HepG2 (cell line): ENCODE measurements around the gene HSPE1. TPM values are rescaled to one million over a fixed set of nuclear protein-coding genes. Genes with fewer than 3 reads are reported as not detected.
A peak's percentile ranks its signal among the peaks of the same experiment; 100 is the strongest.

ENCODE experiments used
- ATF3 ChIP-seq: sonication (generic); formaldehyde crosslinking; IDR thresholded peaks from 2 replicates; pipeline ENCODE4 v1.4.0; 2020; ENCODE audit warnings: missing genetic modification reagents
- CC2D1A ChIP-seq: sonication (generic); formaldehyde crosslinking; IDR thresholded peaks from 2 replicates; pipeline ENCODE4 v1.8.1; 2023; ENCODE audit warnings: mild to moderate bottlenecking, missing genetic modification reagents
- DPF2 ChIP-seq: sonication (generic); formaldehyde crosslinking; IDR thresholded peaks from 2 replicates; pipeline ENCODE4 v1.4.0; 2020; ENCODE audit warnings: mild to moderate bottlenecking, low read depth, missing genetic modification reagents, borderline replicate concordance
- ELF3 ChIP-seq: IDR thresholded peaks from 2 replicates; pipeline ENCODE4 v1.6.1; 2016; ENCODE audit warnings: missing genetic modification reagents, missing compliant biosample characterization
- FOXK1 ChIP-seq: sonication (generic); formaldehyde crosslinking; IDR thresholded peaks from 2 replicates; pipeline ENCODE4 v1.4.0; 2020; ENCODE audit warnings: low read depth, missing genetic modification reagents, borderline replicate concordance
- JARID2 ChIP-seq: sonication (generic); formaldehyde crosslinking; IDR thresholded peaks from 2 replicates; pipeline ENCODE4 v1.8.1; 2023; ENCODE audit warnings: missing genetic modification reagents, inconsistent platforms; ENCODE audit not compliant: insufficient replicate concordance
- MNT ChIP-seq: fragments of 450-650 bp; IDR thresholded peaks from 2 replicates; pipeline ENCODE4 v1.6.1; 2016
- MXD4 ChIP-seq: IDR thresholded peaks from 2 replicates; pipeline ENCODE4 v1.6.1; 2016; ENCODE audit warnings: mild to moderate bottlenecking, missing biosample characterization, missing genetic modification reagents
- PAX8 ChIP-seq: sonication (generic); formaldehyde crosslinking; IDR thresholded peaks from 2 replicates; pipeline ENCODE4 v1.8.0; 2022; ENCODE audit warnings: mild to moderate bottlenecking, missing genetic modification reagents, borderline replicate concordance
- REST ChIP-seq, 2 experiments: IDR thresholded peaks; 2 replicates each; pipeline ENCODE4 v1.6.1; 2011 to 2012; ENCODE audit warnings: low read length in 2 of 2, borderline replicate concordance in 1 of 2, low read depth in 1 of 2, mild to moderate bottlenecking in 1 of 2, moderate library complexity in 1 of 2
- SMC3 ChIP-seq: IDR thresholded peaks from 2 replicates; pipeline ENCODE4 v1.6.1; 2011; ENCODE audit warnings: low read length, improper control_type of control experiment
- ZBTB1 ChIP-seq: sonication (generic); formaldehyde crosslinking; IDR thresholded peaks from 2 replicates; pipeline ENCODE4 v1.4.0; 2020; ENCODE audit warnings: missing genetic modification reagents, borderline replicate concordance
- ZBTB38 ChIP-seq: sonication (generic); formaldehyde crosslinking; IDR thresholded peaks from 2 replicates; pipeline ENCODE4 v1.5.1; 2020; ENCODE audit warnings: mild to moderate bottlenecking, missing genetic modification reagents
- ZC3H13 ChIP-seq: sonication (generic); formaldehyde crosslinking; IDR thresholded peaks from 2 replicates; pipeline ENCODE4 v1.8.1; 2023; ENCODE audit warnings: mild to moderate bottlenecking, missing genetic modification reagents, moderate library complexity
- ZNF230 ChIP-seq: sonication (generic); formaldehyde crosslinking; IDR thresholded peaks from 2 replicates; pipeline ENCODE4 v1.4.0; 2020; ENCODE audit warnings: mild to moderate bottlenecking, missing genetic modification reagents
- ZNF24 ChIP-seq: fragments of 450-650 bp; IDR thresholded peaks from 2 replicates; pipeline ENCODE4 v1.6.1; 2017; ENCODE audit warnings: antibody characterized with exemption, mild to moderate bottlenecking
- ZNF253 ChIP-seq: sonication (generic); formaldehyde crosslinking; IDR thresholded peaks from 2 replicates; pipeline ENCODE4 v1.8.0; 2022; ENCODE audit warnings: mild to moderate bottlenecking, missing genetic modification reagents, borderline replicate concordance
- ZNF691 ChIP-seq: sonication (generic); formaldehyde crosslinking; IDR thresholded peaks from 2 replicates; pipeline ENCODE4 v1.4.0; 2020; ENCODE audit warnings: missing genetic modification reagents, low read depth, mild to moderate bottlenecking, borderline replicate concordance
- ZNF776 ChIP-seq: sonication (generic); formaldehyde crosslinking; IDR thresholded peaks from 2 replicates; pipeline ENCODE4 v1.4.0; 2020; ENCODE audit warnings: mild to moderate bottlenecking, missing genetic modification reagents
- ZNF784 ChIP-seq: sonication (generic); formaldehyde crosslinking; IDR thresholded peaks from 2 replicates; pipeline ENCODE4 v1.5.1; 2020; ENCODE audit warnings: missing genetic modification reagents, mild to moderate bottlenecking, borderline replicate concordance
- polyA plus RNA-seq, 8 experiments: library from polyadenylated mRNA; depleted of rRNA in 3 of 8; stranded (reverse) in 7 of 8; unstranded in 1 of 8; fragments of >200 nt; fragmentation: Illumina TruSeq in 4 of 8; extraction: Trizol in 4 of 8; gene quantifications; 2 replicates each; pipeline versions ENCODE4 v1.2.1 to v1.2.3, GENCODE V29; 2011 to 2016; ENCODE audit warnings: low read depth in 4 of 8, missing spikeins in 1 of 8, mixed read lengths in 1 of 8; ENCODE audit not compliant: insufficient read depth in 1 of 8
- total RNA-seq, 5 experiments: library from RNA; depleted of rRNA; stranded (reverse); fragments of >200 nt; fragmentation: Illumina TruSeq; extraction: Trizol; gene quantifications; 2 replicates each; pipeline ENCODE4 v1.2.3, GENCODE V29; 2016; ENCODE audit warnings: low read depth in 1 of 5
- TF ChIP-seq, protein P1 (sequence below): sonication (generic); formaldehyde crosslinking; conservative IDR thresholded peaks from 2 replicates; pipeline ENCODE4 v1.4.0; 2020; ENCODE audit warnings: missing genetic modification reagents

Gene HSPE1
- total and polyA plus RNA-seq, 2 of the 13 experiments (the other 11 are each of a cell fraction or from before 2014, with no cell fraction given) = 244 to 823 TPM

GRCh38 chr2:197515739-197516392, 15.7 kb downstream of the HSPE1 start, which contains the start of gene MOB4 (continued):
- TF ChIP-seq ZNF784 (CRISPR knock-in tag) (peak; percentile 94; the same call in 1 of the 2 replicates), ELF3 (CRISPR knock-in tag) (peak; percentile 99), CC2D1A (CRISPR knock-in tag) (no peak), ZBTB38 (CRISPR knock-in tag) (peak; percentile 98), JARID2 (CRISPR knock-in tag) (peak; percentile 79), ZNF230 (peak; percentile 95), ZNF253 (peak; percentile 92; the same call in 1 of the 2 replicates), DPF2 (CRISPR knock-in tag) (peak; percentile 37; the same call in 1 of the 2 replicates), SMC3 (no peak), ZNF776 (peak; percentile 95), ZNF24 (peak; percentile 43), MXD4 (peak; percentile 97), REST (IDR thresholded peaks at IDR 0.05; ENCODE audit: borderline replicate concordance in 1 of 2, low read depth in 1 of 2, low read length in 2 of 2) (no peak; a peak in 2 of 4 replicates), ZC3H13 (peak; percentile 97), ZBTB1 (CRISPR knock-in tag) (no peak; the same call in 1 of the 2 replicates), ZNF691 (CRISPR knock-in tag) (peak; percentile 96), MNT (peak; percentile 82), PAX8 (CRISPR knock-in tag) (peak; percentile 97), ATF3 (CRISPR knock-in tag) (peak; percentile 77), FOXK1 (CRISPR knock-in tag) (peak; percentile 95; the same call in 1 of the 2 replicates)
- TF ChIP-seq, protein P1, sequence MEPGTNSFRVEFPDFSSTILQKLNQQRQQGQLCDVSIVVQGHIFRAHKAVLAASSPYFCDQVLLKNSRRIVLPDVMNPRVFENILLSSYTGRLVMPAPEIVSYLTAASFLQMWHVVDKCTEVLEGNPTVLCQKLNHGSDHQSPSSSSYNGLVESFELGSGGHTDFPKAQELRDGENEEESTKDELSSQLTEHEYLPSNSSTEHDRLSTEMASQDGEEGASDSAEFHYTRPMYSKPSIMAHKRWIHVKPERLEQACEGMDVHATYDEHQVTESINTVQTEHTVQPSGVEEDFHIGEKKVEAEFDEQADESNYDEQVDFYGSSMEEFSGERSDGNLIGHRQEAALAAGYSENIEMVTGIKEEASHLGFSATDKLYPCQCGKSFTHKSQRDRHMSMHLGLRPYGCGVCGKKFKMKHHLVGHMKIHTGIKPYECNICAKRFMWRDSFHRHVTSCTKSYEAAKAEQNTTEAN (CRISPR knock-in tag) = peak; percentile 96
